Renal pelvis (tissue), 4 donors: Measurements from ENCODE around the gene ATP11A. TPM values are rescaled to one million over a fixed set of nuclear protein-coding genes. Genes with fewer than 3 reads are reported as not detected.
A peak's percentile ranks its signal among the peaks of the same experiment; 100 is the strongest.

Experiments
- DNase-seq: peaks from one replicate; pipeline ENCODE4 v3.0.0-alpha.2; 2013
- polyA plus RNA-seq, 3 donors: library from polyadenylated mRNA; unstranded; fragments of 120-200 nt; gene quantifications; one replicate each; pipeline ENCODE4 v1.2.1, GENCODE V29; 2013; ENCODE audit not compliant: insufficient read length in 3 of 3

Gene ATP11A
- polyA plus RNA-seq, 3 donors, result 39.0 to 68.3 (median 60.9) TPM

DNA sequence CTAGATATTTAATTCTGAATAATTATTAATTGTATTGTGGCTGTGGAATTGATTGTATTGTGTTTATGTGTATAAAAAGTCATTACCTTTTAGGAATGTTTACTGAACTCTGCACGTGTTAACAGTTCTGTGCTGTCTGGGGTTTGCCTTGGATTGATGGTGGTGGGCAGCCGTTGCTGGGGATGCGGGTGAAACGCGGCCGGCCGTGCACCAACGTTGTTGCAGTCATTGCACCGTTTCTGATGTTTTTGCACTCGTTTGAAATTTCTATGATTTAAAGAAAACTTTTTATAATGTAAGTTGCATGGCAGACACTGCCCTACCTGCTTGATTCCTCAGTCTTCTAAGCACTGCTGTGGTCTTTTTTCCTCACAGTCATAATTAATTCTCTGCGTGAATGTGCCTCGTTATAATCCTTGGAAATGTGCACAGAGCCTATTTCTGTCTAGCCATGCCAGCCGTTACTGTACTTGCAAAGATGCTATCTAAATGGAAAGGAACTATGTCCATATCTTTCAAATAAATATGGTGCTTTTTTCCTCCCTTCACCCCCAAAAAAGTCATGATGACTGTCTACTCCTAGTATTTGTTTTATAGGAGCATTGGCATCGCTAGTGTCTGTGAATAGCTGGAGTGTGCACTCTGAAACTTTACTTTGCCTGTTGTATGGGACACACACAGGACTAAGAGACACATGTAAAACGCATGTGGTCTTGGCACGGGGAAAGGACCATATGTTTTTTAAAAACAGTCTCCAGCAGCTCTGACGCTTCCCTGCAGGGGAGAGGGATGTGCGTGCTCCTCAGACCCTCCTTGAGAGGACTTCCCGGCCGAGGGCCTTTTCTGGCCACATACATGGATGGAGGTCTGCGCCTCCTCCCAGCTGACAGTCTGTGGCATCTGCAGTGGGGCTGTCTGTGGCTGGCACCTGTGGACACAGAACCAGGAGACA lies 238.5 kb downstream of the ATP11A start:
- no peak for DNase-seq

DNA sequence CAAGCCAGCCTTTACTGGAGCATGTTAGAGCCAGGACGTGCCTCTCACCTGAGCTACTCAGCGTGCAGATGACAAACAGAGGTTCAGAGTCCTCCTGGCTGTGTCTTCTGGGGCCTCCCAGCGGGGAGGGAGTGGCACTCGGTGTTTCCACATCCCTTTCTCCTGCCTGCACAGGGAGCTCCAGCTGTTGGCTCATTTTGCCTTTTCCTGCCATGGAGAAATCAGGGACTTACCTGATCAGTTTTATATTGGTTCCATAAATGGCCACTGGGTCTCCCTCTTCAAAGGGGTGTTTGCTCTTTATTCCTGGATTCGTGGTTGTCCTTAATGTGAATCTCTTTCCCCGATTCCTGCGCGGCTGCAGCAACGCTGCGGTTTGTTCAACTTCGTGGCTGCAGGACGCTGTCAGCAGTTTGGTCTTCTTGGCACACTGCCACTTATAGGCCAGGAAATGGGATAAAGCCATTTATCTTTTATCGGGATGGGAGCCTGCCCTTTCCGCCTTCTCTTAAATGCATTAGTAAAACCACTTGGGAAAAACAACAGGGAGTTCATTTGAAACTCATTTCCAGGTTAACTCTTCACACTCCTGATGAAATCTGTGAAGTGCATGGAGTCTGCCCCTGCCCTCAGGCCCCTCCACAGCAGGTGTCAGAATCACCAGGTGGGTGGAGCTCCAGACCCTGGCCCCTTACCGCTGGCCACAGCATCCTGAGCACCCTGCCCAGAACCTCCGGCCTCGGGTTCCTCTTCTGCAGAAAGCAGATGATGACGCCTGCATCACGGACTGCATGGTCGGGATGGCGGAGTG lies 239.3 kb downstream of the ATP11A start:
- no peak for DNase-seq

DNA sequence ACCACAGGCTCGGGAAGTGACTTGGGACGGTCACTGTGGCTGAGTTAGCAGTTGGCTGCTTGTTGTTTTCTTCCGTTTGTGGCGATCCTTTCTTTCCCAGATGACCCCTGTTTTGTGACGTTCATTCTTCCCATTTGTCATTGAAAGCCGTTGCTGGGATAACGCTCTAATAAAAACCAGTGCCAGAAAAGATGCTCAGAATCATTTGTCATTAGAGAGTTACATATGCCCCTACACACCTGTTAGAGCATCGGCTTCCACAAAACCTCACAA lies 239.9 kb downstream of the ATP11A start:
- no peak for DNase-seq

DNA sequence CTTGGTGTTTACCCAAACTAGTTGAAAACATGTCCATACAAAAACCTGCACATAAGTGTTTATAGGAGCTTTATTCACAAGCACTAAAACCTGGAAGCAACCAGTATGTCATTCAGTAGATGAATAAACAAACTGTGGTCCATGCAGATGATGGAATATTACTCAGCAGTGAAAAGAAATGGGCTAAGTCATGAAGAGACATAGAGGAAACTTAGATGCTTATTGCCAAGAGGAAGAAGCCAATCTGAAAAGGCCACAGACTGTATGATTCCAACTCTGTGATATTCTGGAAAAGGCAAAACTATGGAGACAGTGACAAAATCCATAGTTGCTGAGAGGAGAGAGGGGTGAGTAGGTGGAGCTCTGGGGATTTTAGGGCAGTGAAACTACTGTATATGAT lies 240.4 kb downstream of the ATP11A start:
- no peak for DNase-seq

DNA sequence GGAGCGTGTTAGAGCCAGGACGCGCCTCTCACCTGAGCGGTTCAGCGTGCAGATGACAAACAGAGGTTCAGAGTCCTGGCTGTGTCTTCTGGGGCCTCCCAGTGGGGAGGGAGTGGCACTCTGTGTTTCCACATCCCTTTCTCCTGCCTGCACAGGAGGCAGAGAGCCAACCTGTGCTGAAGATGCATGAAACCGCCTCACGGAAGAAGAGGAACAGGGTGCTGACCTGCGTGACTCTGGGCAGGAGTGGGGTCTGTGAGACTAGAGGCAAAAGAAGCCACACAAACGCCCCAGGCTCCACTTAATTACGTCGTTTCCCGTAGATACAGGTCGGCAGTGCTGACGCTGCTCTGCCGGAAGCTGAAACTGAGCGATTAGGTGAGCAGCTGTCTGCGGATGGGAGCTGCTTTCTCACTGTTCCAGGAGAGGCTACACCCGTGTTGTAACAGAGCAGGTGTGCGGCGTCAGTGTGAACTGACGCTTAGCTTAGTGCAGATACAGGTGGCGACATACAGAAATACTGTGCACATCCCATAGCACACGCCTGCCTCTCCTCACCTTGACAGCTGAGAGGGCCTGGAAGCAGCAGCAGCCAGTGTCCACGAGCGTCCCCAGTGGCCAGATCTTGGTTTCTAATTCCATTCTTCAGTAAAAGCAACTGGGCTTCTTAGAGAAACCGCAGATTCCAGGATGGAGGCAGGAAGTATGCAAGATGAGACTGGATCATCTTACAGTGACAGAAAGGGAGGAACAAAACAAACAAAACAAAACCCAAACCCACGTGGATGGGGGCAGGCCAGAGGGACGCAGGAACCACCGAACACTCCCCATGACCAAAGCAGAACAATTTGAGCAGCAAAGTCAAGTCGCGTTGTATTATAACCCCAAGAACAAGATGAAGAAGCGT lies 241.4 kb downstream of the ATP11A start:
- peak; percentile 75 for DNase-seq

DNA sequence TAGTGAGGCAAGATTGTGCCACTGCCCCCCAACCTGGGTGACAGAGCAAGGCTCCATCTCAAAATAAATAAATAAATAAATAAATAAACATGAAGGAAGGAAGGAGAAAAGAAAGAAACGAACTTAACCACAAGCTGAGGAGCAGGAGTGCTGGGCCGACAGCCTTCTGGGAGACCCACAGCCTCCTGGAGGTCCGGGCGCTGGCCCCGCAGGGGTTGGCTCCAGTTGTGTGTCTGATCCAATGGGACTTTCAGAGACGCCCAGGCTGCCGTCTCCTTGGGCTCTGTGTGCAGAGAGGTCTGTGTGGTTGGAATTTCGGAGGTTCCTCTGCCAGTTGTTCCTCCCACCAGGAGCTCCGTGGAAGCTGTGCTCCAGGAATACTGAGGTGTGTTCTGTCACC lies 243.1 kb downstream of the ATP11A start:
- DNase-seq, result no peak

DNA sequence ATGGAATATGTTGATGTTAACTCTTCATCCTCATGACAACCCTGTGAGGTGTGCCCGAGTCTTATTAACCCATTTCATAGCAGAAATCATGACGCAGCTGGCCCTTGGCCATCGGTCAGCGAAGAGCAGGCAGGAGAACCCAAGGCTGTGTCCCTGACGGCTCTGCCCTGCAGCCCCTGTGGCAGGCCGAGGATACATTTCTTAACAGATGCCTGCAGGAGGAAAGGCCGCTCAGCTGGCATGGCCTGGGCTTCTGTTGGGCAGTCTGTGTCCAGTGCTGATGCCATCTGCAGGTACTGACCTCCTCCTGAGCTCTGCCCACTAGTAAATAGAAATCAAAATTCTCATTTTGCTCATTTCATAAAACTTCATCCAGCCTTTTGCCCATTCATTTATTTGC lies 243.8 kb downstream of the ATP11A start:
- DNase-seq, result no peak

DNA sequence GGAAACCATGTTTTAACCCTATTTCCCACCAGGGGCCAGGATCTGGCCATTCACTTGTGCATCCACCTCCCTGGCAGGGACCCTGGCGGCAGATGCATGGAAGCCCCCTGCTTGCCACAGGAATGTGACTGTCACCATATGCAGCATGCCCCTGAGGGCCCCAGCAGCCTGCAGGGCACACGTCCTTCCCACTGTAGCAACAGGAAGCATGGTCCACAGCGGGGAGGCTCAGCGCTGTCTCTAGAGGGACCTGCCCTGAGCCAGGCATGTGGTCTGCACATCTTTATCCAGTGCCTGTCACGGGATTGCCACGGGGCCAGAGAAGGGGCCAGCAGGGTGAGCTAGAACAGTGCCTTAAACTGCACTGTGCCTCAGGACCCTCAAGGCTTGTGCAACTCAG lies 244.2 kb downstream of the ATP11A start:
- DNase-seq, result no peak

Other genes with a start within 250 kb of the ATP11A start
- 10 to 100 TPM; 27.8 to 40.6 (median 36.0) TPM for gene TUBGCP3, start 101.9 kb upstream of the ATP11A start, polyA plus RNA-seq